Smooth muscle cell (in vitro differentiated cells): ENCODE measurements around the gene MCU. TPM values are rescaled to one million over a fixed set of nuclear protein-coding genes. Genes with fewer than 3 reads are reported as not detected.
A peak's percentile ranks its signal among the peaks of the same experiment; 100 is the strongest.

Source experiments
- DNase-seq: peaks from one replicate; lab custom pipeline; 2025; ENCODE audit not compliant: unreplicated experiment; lab: John Stamatoyannopoulos, UW
- H2AFZ ChIP-seq: fragments of 200-600 bp; sonication (generic); 2 replicates; pipeline ENCODE4 v1.6.0; 2016; ENCODE audit warnings: antibody characterized with exemption, low read depth, mild to moderate bottlenecking
- H3F3A ChIP-seq: fragments of 200-600 bp; sonication (generic); 2 replicates; pipeline ENCODE4 v1.6.0; 2017; ENCODE audit warnings: antibody characterized with exemption, low read depth
- H3K27ac ChIP-seq: fragments of 200-600 bp; sonication (generic); 2 replicates; pipeline ENCODE4 v1.5.1; 2016; ENCODE audit warnings: low read depth, mild to moderate bottlenecking
- H3K27me3 ChIP-seq: fragments of 200-600 bp; sonication (generic); 2 replicates; pipeline ENCODE4 v1.6.1; 2016; ENCODE audit warnings: low read depth, mild to moderate bottlenecking
- H3K36me3 ChIP-seq: fragments of 200-600 bp; sonication (generic); 2 replicates; pipeline ENCODE4 v1.5.1; 2016; ENCODE audit warnings: low read depth
- H3K4me1 ChIP-seq: fragments of 200-600 bp; sonication (generic); 2 replicates; pipeline ENCODE4 v1.5.1; 2016; ENCODE audit warnings: low read depth
- H3K4me2 ChIP-seq: fragments of 200-600 bp; sonication (generic); 2 replicates; pipeline ENCODE4 v1.6.0; 2016; ENCODE audit warnings: mild to moderate bottlenecking
- H3K4me3 ChIP-seq: fragments of 200-600 bp; sonication (generic); 2 replicates; pipeline ENCODE4 v1.5.1; 2016; ENCODE audit warnings: mild to moderate bottlenecking
- H3K79me2 ChIP-seq: fragments of 200-600 bp; sonication (generic); 2 replicates; pipeline ENCODE4 v1.6.0; 2016; ENCODE audit warnings: low read depth, mild to moderate bottlenecking
- H3K9ac ChIP-seq: fragments of 200-600 bp; sonication (generic); 2 replicates; pipeline ENCODE4 v1.6.0; 2016; ENCODE audit warnings: low read depth
- H3K9me3 ChIP-seq: fragments of 200-600 bp; sonication (generic); replicated peaks from 2 replicates; pipeline ENCODE4 v1.5.1; 2016; ENCODE audit warnings: low read depth
- H4K20me1 ChIP-seq: fragments of 200-600 bp; sonication (generic); 2 replicates; pipeline ENCODE4 v1.6.0; 2016; ENCODE audit warnings: low read depth
- WGBS: methylation state at CpG from one replicate; pipeline ENCODE4 v1.1.7; 2016; ENCODE audit warnings: low lambda C conversion rate; 5-methylcytosine and 5-hydroxymethylcytosine counted together
- polyA plus RNA-seq: library from polyadenylated mRNA; unstranded; fragments of >200 nt; fragmentation: Nextera tagmentation; extraction: Ambion mirVana; gene quantifications from 2 replicates; pipeline ENCODE4 v1.2.1, GENCODE V29; 2016
- total RNA-seq: library from RNA; depleted of rRNA; stranded (reverse); fragments of >200 nt; gene quantifications from 2 replicates; pipeline ENCODE4 v1.2.3, GENCODE V29; 2014
- TF ChIP-seq, protein P1 (sequence below): fragments of 200-600 bp; sonication (generic); IDR thresholded peaks from 2 replicates; pipeline ENCODE4 v1.5.1; 2017; ENCODE audit warnings: borderline replicate concordance, mild to moderate bottlenecking, antibody characterized with exemption; ENCODE audit not compliant: insufficient read depth, poor library complexity, severe bottlenecking

Gene MCU
- total and polyA plus RNA-seq, 2 experiments from 2014 or later, result 15.4 to 30.4 TPM

DNA sequence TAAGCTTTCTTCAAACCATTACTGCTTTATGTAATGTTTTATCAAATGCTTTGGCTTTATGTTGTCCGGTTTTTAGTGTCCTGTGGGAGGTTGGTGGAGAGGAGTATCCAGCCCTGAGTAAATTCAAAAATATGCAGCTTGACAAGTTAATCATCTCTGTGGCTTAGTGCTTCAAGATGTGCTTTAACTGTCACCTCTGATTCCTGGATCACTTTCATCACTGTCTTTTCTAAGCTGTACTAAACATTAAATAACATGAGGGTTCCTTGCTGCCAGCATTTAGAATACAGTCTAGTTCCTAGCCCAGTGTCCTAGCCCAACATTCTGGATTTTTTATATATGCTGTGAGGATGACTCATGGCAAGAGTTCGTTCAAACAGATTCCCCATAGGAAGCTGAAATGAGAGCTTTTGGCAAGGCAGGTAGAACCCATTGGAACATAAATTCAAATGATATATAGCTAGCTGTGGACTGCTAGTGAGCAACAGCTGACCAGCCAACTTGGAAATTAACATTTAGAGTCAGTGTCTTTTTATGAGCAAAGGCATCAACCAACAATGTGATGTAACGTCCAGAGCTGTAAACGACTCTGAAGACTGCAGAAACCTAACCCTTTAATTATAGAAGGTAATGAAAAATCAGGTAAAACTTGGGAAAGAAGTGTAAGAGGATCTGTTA is 120.9 kb downstream of the MCU start:
- H3K79me2 ChIP-seq, result peaks cover 3% of the 10 kb centered on the region
- H3K4me1 ChIP-seq, result peaks cover 14% of the 10 kb centered on the region
- TF ChIP-seq, protein P1, sequence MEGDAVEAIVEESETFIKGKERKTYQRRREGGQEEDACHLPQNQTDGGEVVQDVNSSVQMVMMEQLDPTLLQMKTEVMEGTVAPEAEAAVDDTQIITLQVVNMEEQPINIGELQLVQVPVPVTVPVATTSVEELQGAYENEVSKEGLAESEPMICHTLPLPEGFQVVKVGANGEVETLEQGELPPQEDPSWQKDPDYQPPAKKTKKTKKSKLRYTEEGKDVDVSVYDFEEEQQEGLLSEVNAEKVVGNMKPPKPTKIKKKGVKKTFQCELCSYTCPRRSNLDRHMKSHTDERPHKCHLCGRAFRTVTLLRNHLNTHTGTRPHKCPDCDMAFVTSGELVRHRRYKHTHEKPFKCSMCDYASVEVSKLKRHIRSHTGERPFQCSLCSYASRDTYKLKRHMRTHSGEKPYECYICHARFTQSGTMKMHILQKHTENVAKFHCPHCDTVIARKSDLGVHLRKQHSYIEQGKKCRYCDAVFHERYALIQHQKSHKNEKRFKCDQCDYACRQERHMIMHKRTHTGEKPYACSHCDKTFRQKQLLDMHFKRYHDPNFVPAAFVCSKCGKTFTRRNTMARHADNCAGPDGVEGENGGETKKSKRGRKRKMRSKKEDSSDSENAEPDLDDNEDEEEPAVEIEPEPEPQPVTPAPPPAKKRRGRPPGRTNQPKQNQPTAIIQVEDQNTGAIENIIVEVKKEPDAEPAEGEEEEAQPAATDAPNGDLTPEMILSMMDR, result no peak
- peak overlapping the region; percentile 57 for H3K27ac ChIP-seq
- H3K4me3 ChIP-seq, result no peak overlapping the region
- H3K36me3 ChIP-seq, result no peaks in the 10 kb centered on the region
- WGBS, result 22% methylated on average over 4 of the region's 4 CpGs
- H3K9ac ChIP-seq, result no peak overlapping the region
- peaks cover 14% of the 10 kb centered on the region for H3F3A ChIP-seq
- H3K4me2 ChIP-seq, result peak overlapping the region; percentile 66
- no peak for DNase-seq
- no peaks in the 10 kb centered on the region for H3K9me3 ChIP-seq
- no peaks in the 10 kb centered on the region for H3K27me3 ChIP-seq
- H4K20me1 ChIP-seq, result peaks cover 11% of the 10 kb centered on the region
- no peak overlapping the region for H2AFZ ChIP-seq

GRCh38 chr10:72814099-72814790 is 122.3 kb downstream of the MCU start:
- H3K79me2 ChIP-seq, result peaks cover 3% of the 10 kb centered on the region
- no peak overlapping the region for H3K4me2 ChIP-seq
- no peak overlapping the region for H3K9ac ChIP-seq
- no peaks in the 10 kb centered on the region for H3K27me3 ChIP-seq
- no peaks in the 10 kb centered on the region for H3K36me3 ChIP-seq
- no peaks in the 10 kb centered on the region for H3K9me3 ChIP-seq
- H3K27ac ChIP-seq, result no peak overlapping the region
- DNase-seq, result no peak
- peaks cover 14% of the 10 kb centered on the region for H3K4me1 ChIP-seq
- 49% methylated on average over 2 of the region's 2 CpGs for WGBS
- peaks cover 11% of the 10 kb centered on the region for H4K20me1 ChIP-seq
- H3K4me3 ChIP-seq, result no peak overlapping the region
- H3F3A ChIP-seq, result peaks cover 14% of the 10 kb centered on the region
- no peak overlapping the region for H2AFZ ChIP-seq
- TF ChIP-seq, protein P1, result no peak

DNA sequence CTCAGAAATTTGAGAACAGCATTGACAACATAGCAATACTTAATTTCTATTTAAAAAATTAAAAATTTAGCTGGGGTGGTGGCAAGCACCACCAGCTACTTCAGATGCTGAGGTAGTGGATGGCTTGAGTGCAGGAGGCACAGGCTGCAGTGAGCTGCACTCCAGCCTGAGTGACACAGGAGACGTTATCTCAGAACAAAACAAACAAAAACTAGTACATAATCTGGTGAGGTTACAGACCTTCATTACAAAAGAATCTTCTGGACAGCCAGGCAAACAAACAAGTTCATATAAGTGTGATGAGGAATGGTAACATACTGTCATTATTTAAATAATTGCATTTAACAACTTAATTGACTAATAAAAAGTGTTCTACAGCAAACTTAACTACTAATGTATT is 124.6 kb downstream of the MCU start:
- TF ChIP-seq, protein P1, result no peak
- H3F3A ChIP-seq, result peaks cover 12% of the 10 kb centered on the region
- no peaks in the 10 kb centered on the region for H3K36me3 ChIP-seq
- no peak overlapping the region for H3K4me2 ChIP-seq
- no peak overlapping the region for H3K9ac ChIP-seq
- 62% methylated on average over 1 of the region's 1 CpG for WGBS
- H4K20me1 ChIP-seq, result peaks cover 11% of the 10 kb centered on the region
- H3K4me1 ChIP-seq, result peaks cover 11% of the 10 kb centered on the region
- H3K27ac ChIP-seq, result no peak overlapping the region
- H3K9me3 ChIP-seq, result no peaks in the 10 kb centered on the region
- peaks cover 3% of the 10 kb centered on the region for H3K79me2 ChIP-seq
- H3K27me3 ChIP-seq, result no peaks in the 10 kb centered on the region
- no peak for DNase-seq
- H3K4me3 ChIP-seq, result no peak overlapping the region
- H2AFZ ChIP-seq, result no peak overlapping the region

DNA sequence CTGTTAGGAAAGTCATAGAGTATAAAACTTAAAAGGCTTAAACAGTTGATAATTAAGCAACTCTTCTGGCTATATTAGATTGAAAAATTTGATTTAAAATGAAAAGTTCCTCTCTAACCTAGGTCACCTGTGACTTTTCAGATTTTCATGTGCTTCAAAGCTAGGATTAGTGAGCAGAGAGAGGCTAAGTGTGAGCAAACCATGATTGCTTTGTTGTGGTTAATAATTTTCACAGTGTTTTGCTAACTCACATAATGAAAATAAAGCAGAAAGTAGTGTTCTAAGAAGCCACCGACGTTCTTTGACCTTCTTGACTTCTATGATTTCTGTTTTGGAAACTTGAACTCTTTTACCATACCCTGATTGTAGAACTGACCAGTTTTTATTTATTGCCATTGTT is 126.1 kb downstream of the MCU start:
- no peak overlapping the region for H3K4me2 ChIP-seq
- no peak for DNase-seq
- H3K79me2 ChIP-seq, result peaks cover 3% of the 10 kb centered on the region
- H3K9ac ChIP-seq, result no peak overlapping the region
- no peaks in the 10 kb centered on the region for H3K27me3 ChIP-seq
- no peak overlapping the region for H3K4me3 ChIP-seq
- WGBS, result 62% methylated on average over 2 of the region's 2 CpGs
- H3K36me3 ChIP-seq, result no peaks in the 10 kb centered on the region
- peaks cover 4% of the 10 kb centered on the region for H3K4me1 ChIP-seq
- H2AFZ ChIP-seq, result no peak overlapping the region
- no peak overlapping the region for H3K27ac ChIP-seq
- TF ChIP-seq, protein P1, result no peak
- H3F3A ChIP-seq, result peaks cover 1% of the 10 kb centered on the region
- H3K9me3 ChIP-seq, result no peaks in the 10 kb centered on the region
- H4K20me1 ChIP-seq, result peaks cover 9% of the 10 kb centered on the region
